ENCODE data around the gene CARD18. TPM values are rescaled to one million over a fixed set of nuclear protein-coding genes. Genes with fewer than 3 reads are reported as not detected.

CARD18 gene
- total RNA-seq, 2 experiments from 2014 or later, result not detected

GRCh38 chr11:105153392-105153791 lies 13.8 kb upstream of the CARD18 start:
- no peaks in the 10 kb centered on the region for H3K4me1 Mint-ChIP-seq
- no peaks in the 10 kb centered on the region for H3K9me3 Mint-ChIP-seq (ENCODE audit: low read depth)
- no peak overlapping the region for H3K4me3 Mint-ChIP-seq
- ATAC-seq (no peak), DNase-seq (no peak)
- CTCF ChIA-PET, result no interaction called here
- H3K27ac Mint-ChIP-seq, result no peak overlapping the region
- no peaks in the 10 kb centered on the region for H3K27me3 Mint-ChIP-seq
- no peaks in the 10 kb centered on the region for H3K36me3 Mint-ChIP-seq

GRCh38 chr11:105152560-105152959 lies 13.0 kb upstream of the CARD18 start:
- ATAC-seq (no peak), DNase-seq (no peak)
- Mint-ChIP-seq H3K27me3 (no peaks in the 10 kb centered on the region), H3K4me1 (no peaks in the 10 kb centered on the region), H3K4me3 (no peak overlapping the region), H3K36me3 (no peaks in the 10 kb centered on the region), H3K9me3 (ENCODE audit: low read depth) (no peaks in the 10 kb centered on the region), H3K27ac (no peak overlapping the region)
- CTCF ChIA-PET, result no interaction called here

- Mint-ChIP-seq H3K27me3 (no peaks in the 10 kb centered on the region), H3K27ac (no peak overlapping the region), H3K4me1 (no peaks in the 10 kb centered on the region), H3K4me3 (no peak overlapping the region), H3K36me3 (no peaks in the 10 kb centered on the region), H3K9me3 (ENCODE audit: low read depth) (no peaks in the 10 kb centered on the region)
- CTCF ChIA-PET, result no interaction called here
- no peak for DNase-seq
- no peak for ATAC-seq
Measured at GRCh38 chr11:105152021-105152512, 12.5 kb upstream of the CARD18 start.

GRCh38 chr11:105149477-105149876 lies 9.9 kb upstream of the CARD18 start:
- Mint-ChIP-seq H3K4me1 (no peaks in the 10 kb centered on the region), H3K36me3 (no peaks in the 10 kb centered on the region), H3K27ac (no peak overlapping the region), H3K9me3 (ENCODE audit: low read depth) (no peaks in the 10 kb centered on the region), H3K4me3 (no peak overlapping the region), H3K27me3 (peaks cover 3% of the 10 kb centered on the region)
- CTCF ChIA-PET, result no interaction called here
- DNase-seq (no peak), ATAC-seq (no peak)

- no peak for ATAC-seq
- Mint-ChIP-seq H3K4me3 (no peak overlapping the region), H3K36me3 (no peaks in the 10 kb centered on the region), H3K27ac (no peak overlapping the region), H3K9me3 (ENCODE audit: low read depth) (no peaks in the 10 kb centered on the region), H3K27me3 (peaks cover 3% of the 10 kb centered on the region), H3K4me1 (no peaks in the 10 kb centered on the region)
- CTCF ChIA-PET, result interaction anchor here (0.7 kb wide), 1 partner anchor 15 kb away, joined by 3 read pairs; no protein-coding TSS in a partner anchor
- DNase-seq, result no peak
Measured at GRCh38 chr11:105148241-105148640, 8.7 kb upstream of the CARD18 start.

GRCh38 chr11:105144887-105145286 lies 5.3 kb upstream of the CARD18 start:
- Mint-ChIP-seq H3K4me1 (no peaks in the 10 kb centered on the region), H3K9me3 (ENCODE audit: low read depth) (no peaks in the 10 kb centered on the region), H3K27me3 (peaks cover 7% of the 10 kb centered on the region), H3K27ac (no peak overlapping the region), H3K4me3 (no peak overlapping the region), H3K36me3 (no peaks in the 10 kb centered on the region)
- CTCF ChIA-PET, result no interaction called here
- ATAC-seq, result no peak
- no peak for DNase-seq

- no peak overlapping the region for H3K4me3 Mint-ChIP-seq
- H3K9me3 Mint-ChIP-seq (ENCODE audit: low read depth), result no peaks in the 10 kb centered on the region
- no peak for ATAC-seq
- H3K4me1 Mint-ChIP-seq, result no peaks in the 10 kb centered on the region
- no peak overlapping the region for H3K27ac Mint-ChIP-seq
- H3K27me3 Mint-ChIP-seq, result peaks cover 9% of the 10 kb centered on the region
- CTCF ChIA-PET, result no interaction called here
- no peaks in the 10 kb centered on the region for H3K36me3 Mint-ChIP-seq
- DNase-seq, result no peak
Measured at GRCh38 chr11:105142167-105142566, 2.6 kb upstream of the CARD18 start.

GRCh38 chr11:105137286-105137685 lies 2.3 kb downstream of the CARD18 start:
- Mint-ChIP-seq H3K4me3 (no peak overlapping the region), H3K9me3 (ENCODE audit: low read depth) (no peaks in the 10 kb centered on the region), H3K27ac (no peak overlapping the region), H3K4me1 (no peaks in the 10 kb centered on the region), H3K27me3 (peaks cover 4% of the 10 kb centered on the region), H3K36me3 (no peaks in the 10 kb centered on the region)
- CTCF ChIA-PET, result no interaction called here
- ATAC-seq (no peak), DNase-seq (no peak)

GRCh38 chr11:105135883-105136282 lies 3.7 kb downstream of the CARD18 start:
- ATAC-seq (no peak), DNase-seq (no peak)
- Mint-ChIP-seq H3K9me3 (ENCODE audit: low read depth) (no peaks in the 10 kb centered on the region), H3K36me3 (no peaks in the 10 kb centered on the region), H3K27ac (no peak overlapping the region), H3K27me3 (peaks cover 4% of the 10 kb centered on the region), H3K4me3 (no peak overlapping the region), H3K4me1 (no peaks in the 10 kb centered on the region)
- CTCF ChIA-PET, result no interaction called here

GRCh38 chr11:105132716-105133511 lies 6.7 kb downstream of the CARD18 start:
- no peak overlapping the region for H3K4me3 Mint-ChIP-seq
- ATAC-seq, result no peak
- no peaks in the 10 kb centered on the region for H3K27me3 Mint-ChIP-seq
- H3K36me3 Mint-ChIP-seq, result no peaks in the 10 kb centered on the region
- no peaks in the 10 kb centered on the region for H3K4me1 Mint-ChIP-seq
- H3K9me3 Mint-ChIP-seq (ENCODE audit: low read depth), result no peaks in the 10 kb centered on the region
- CTCF ChIA-PET, result interaction anchor here (1.0 kb wide), 1 partner anchor 16 kb away, joined by 3 read pairs; no protein-coding TSS in a partner anchor
- no peak for DNase-seq
- H3K27ac Mint-ChIP-seq, result no peak overlapping the region

- CTCF ChIA-PET, result no interaction called here
- ATAC-seq (no peak), DNase-seq (no peak)
- no peaks in the 10 kb centered on the region for H3K4me1 Mint-ChIP-seq
- no peak overlapping the region for H3K4me3 Mint-ChIP-seq
- H3K27ac Mint-ChIP-seq, result no peak overlapping the region
- H3K36me3 Mint-ChIP-seq, result peaks cover 3% of the 10 kb centered on the region
- H3K9me3 Mint-ChIP-seq (ENCODE audit: low read depth), result peaks cover 3% of the 10 kb centered on the region
- H3K27me3 Mint-ChIP-seq, result no peaks in the 10 kb centered on the region
Measured at GRCh38 chr11:105130189-105130813, 9.3 kb downstream of the CARD18 start.

- Mint-ChIP-seq H3K9me3 (ENCODE audit: low read depth) (peaks cover 3% of the 10 kb centered on the region), H3K27ac (no peak overlapping the region), H3K4me1 (no peaks in the 10 kb centered on the region), H3K36me3 (peaks cover 3% of the 10 kb centered on the region), H3K27me3 (peaks cover 10% of the 10 kb centered on the region), H3K4me3 (no peak overlapping the region)
- DNase-seq (no peak), ATAC-seq (no peak)
- CTCF ChIA-PET, result no interaction called here
Measured at GRCh38 chr11:105124756-105125155, 14.8 kb downstream of the CARD18 start.

- peaks cover 14% of the 10 kb centered on the region for H3K27me3 Mint-ChIP-seq
- peaks cover 21% of the 10 kb centered on the region for H3K4me1 Mint-ChIP-seq
- ATAC-seq, result no peak
- peaks cover 1% of the 10 kb centered on the region for H3K36me3 Mint-ChIP-seq
- H3K9me3 Mint-ChIP-seq (ENCODE audit: low read depth), result no peaks in the 10 kb centered on the region
- H3K4me3 Mint-ChIP-seq, result no peak overlapping the region
- no peak for DNase-seq
- CTCF ChIA-PET, result no interaction called here
- H3K27ac Mint-ChIP-seq, result no peak overlapping the region
Measured at GRCh38 chr11:105111145-105111944, 28.2 kb downstream of the CARD18 start.

GRCh38 chr11:105110688-105111030 lies 28.9 kb downstream of the CARD18 start:
- Mint-ChIP-seq H3K27ac (no peak overlapping the region), H3K4me1 (peaks cover 21% of the 10 kb centered on the region), H3K9me3 (ENCODE audit: low read depth) (no peaks in the 10 kb centered on the region), H3K4me3 (no peak overlapping the region), H3K36me3 (peaks cover 1% of the 10 kb centered on the region), H3K27me3 (peaks cover 14% of the 10 kb centered on the region)
- DNase-seq (no peak), ATAC-seq (no peak)
- CTCF ChIA-PET, result no interaction called here

Data from activated CD8-positive, alpha-beta memory T cell treated with anti-CD3 and anti-CD28 coated beads, Interleukin-2, amount 10 ng/mL, durations not matched to agents 7 days and 5 days (primary cell).